NOMO-1 (cell line): Measurements from ENCODE around the gene RASSF7.
"Not testable (repeated sequence)": the region's sequence is repeated elsewhere in the genome, so short reads cannot be mapped to it uniquely, and the experiment has no call there.

Experiments
- DNase-seq, 2 experiments: peaks; one replicate each; lab custom pipeline; 2025; ENCODE audit not compliant: unreplicated experiment in 2 of 2; lab: John Stamatoyannopoulos, UW

The RASSF7 gene

DNA sequence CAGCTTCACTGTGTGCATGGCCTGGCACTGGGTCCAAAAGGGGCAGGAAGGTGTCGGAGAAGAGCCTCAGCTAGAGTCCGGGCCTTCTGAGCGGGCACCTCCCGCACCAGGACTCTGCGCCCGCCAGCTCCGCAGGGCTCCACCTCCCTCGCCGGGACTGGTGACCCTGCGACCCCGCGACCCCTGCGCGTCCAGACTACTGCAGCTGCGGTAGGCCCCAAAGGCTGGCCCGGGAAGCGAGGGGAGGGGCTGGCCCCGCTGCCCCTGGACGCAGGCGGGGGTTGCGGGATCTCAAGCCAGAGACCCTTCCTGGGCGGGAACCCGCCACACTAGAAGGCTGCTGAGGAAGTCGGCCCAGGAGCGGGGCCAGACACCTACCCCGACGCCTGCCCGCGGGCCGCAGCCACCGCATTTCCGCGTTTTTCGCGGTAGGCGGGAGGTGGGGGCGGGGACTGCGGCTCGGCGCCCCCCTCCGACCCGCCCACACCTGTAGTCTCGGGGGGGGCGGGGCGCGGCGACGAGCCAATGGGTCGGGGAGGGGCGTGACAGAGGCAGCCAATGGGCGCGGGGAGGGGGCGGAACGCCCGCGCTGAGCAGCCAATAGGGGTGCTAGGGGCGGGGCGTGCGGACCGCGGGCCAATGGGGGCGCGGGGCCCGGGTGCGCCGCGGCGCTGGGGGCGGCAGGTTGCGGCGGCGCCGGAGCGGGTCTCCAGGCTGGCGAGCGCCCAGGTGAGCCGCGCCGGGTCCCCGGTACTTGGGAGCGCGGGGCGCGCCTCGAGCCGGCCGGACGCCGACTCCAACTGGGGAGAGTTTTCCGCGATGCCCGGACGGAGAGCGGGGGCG, at the start of gene RASSF7, which contains the start of gene LMNTD2:
Gene RASSF7, plus strand, starts transcription at position 666 of the 843 bp plus-strand sequence. CDS start 799 bp downstream, outside the sequence.
Gene LMNTD2, minus strand, starts transcription at position 434 of the 843 bp plus-strand sequence. Its CDS starts 22 bp downstream, at position 412.
- peak; percentile 87 to 93 for DNase-seq

DNA sequence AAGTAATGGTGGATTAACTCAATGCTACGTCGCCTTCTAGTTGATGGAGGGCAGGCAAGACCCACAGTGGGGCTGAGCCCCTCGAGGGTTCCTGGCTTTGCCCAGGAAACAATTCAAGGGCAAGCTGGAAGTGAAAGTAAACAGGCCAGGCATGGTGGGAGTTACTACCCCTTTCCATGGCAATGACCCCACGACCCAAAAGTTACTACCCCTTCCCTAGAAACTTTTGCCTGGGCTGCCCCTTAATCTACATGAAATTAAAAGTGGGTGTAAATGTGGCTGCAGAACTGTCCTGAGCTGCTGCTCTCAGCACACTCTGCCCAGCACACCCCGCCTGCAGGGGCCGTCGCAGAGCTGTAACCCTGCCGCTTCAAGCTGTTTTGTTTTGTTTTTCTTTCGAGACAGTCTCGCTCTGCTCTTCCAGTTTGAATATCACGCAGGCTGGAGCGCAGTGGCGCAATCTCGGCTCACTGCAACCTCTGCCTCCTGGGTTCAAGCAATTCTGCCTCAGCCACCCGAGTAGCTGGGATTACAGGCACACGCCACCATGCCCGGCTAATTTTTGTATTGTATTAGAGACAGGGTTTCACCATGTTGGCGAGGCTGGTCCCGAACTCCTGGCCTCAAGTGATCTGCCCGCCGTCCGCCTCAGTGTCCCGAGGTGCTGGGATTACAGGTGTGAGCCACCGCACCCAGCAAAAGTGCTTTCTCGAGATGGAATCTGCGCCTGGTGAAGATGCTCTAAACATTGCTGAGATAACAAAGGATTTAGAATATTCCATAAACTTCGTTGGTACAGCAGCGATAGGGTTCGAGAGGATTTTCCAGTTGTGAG, 47.8 kb upstream of the RASSF7 start:
- DNase-seq, result peak; percentile 30 to 32

- peak in 1 of 2 experiments; percentile 35 for DNase-seq
Observed at GRCh38 chr11:514606-515005, 46.2 kb upstream of the RASSF7 start.

- DNase-seq, result no peak
Observed at GRCh38 chr11:515131-515530, 45.6 kb upstream of the RASSF7 start.

- DNase-seq, result no peak
Observed at GRCh38 chr11:516400-516799, 44.4 kb upstream of the RASSF7 start.

- not testable (repeated sequence) for DNase-seq
Observed at GRCh38 chr11:516918-517685, 43.7 kb upstream of the RASSF7 start.

DNA sequence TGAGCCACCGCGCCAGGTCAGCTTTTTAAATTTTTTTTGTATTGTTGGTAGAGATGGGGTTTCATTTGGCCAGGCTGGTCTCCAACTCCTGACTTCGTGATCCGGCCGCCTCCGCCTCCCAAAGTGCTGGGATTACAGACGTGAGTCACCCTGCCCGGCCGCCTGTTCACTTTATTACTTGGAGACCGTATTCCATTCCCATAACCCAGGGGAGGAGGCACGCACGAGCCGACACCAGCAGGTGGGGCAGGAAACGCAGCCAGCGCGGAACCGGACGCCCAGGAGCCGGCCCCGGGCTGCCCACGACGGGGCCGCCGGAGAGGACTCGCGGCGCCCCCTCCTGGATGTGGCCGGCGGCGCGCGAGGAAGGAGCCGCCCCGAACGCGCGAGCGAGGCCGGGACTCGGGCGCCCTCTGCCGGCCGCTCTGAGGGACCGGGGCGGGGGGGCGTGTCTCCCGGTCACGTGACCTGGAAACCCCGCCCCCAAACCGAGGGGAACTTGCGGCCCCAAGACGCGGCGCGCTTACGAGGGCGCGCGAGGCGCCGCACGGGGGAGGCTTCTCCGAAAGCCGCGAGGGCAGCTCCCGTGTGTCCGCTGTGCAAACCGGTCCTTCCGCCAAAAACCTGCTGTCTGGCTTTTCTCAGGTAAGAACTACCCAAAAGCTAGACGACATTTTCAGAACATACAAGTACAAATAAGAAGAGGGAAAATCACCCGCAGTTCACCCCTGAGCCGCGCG, 42.1 kb upstream of the RASSF7 start:
- no peak for DNase-seq

- DNase-seq, result no peak
Observed at GRCh38 chr11:520428-521176, 40.2 kb upstream of the RASSF7 start.

DNA sequence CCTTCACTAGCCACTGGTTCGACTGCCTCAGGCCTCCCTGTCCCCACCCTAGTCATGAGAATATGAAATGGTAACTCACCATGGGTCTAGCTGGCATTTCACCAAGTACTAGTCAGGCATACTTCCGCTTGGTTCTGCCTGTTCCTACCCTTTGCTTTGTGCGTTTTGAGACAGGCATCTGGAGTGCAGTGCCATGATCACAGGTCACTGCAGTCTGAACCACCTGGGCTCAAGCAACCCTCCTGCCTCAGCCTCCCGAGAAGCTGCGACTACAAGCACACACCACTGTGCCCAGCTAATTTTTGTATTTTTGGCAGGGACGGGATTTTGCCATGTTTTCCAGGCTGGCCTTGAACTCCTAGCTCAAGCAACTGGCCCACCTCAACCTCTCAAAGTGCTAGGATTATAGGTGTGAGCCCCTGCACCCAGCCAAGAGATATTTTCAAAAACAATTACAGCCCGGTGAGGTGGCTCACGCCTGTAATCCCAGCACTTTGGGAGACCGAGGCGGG, 39.5 kb upstream of the RASSF7 start:
- no peak for DNase-seq

- DNase-seq, result no peak
Observed at GRCh38 chr11:526192-526591, 34.6 kb upstream of the RASSF7 start.

- no peak for DNase-seq
Observed at GRCh38 chr11:528166-528814, 32.5 kb upstream of the RASSF7 start.

- no peak for DNase-seq
Observed at GRCh38 chr11:528815-529727, 31.7 kb upstream of the RASSF7 start.

GRCh38 chr11:529728-530411, 30.9 kb upstream of the RASSF7 start:
- DNase-seq, result no peak

DNA sequence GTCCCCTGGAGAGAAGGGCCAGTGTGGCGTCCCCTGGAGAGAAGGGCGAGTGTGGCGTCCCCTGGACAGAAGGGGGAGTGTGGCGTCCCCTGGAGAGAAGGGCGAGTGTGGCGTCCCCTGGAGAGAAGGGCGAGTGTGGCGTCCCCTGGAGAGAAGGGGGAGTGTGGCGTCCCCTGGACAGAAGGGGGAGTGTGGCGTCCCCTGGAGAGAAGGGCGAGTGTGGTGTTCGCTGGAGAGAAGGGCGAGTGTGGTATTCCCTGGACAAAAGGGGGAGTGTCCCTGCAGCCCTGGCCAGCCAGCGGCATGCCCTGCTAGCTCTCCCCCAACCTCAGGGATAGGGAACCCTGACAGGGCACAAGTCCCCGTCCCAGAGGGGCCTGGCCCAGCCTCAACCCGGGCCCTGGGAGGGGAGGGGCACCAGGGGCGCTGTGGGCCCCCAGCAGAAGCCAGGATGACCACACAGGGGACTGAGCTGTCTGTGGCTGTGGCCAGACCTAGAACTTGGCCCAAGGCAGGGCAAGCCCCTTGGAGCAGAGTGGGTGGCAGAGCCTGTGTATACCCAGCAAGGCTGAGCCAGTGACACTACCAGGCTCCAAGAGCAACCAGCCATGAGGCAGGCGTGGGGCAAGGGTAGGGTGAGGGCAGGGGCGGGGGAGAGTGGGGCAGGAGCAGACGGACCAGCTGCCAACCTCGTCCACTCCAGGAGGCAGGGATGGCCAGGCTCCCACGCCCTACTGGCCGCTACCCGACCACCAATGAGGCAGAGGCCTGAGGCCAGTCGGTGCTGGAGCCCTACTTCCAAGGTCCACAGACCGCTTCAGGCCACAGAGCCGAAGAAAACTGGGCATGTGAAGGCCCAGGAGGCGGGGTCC, 29.6 kb upstream of the RASSF7 start:
- DNase-seq, result no peak

GRCh38 chr11:531919-532526, 28.7 kb upstream of the RASSF7 start:
- DNase-seq, result no peak

- DNase-seq, result no peak
Observed at GRCh38 chr11:532527-532985, 28.2 kb upstream of the RASSF7 start.
